ENCODE data around the gene OPN1SW.
A peak's percentile ranks its signal among the peaks of the same experiment; 100 is the strongest.

OPN1SW gene

DNA sequence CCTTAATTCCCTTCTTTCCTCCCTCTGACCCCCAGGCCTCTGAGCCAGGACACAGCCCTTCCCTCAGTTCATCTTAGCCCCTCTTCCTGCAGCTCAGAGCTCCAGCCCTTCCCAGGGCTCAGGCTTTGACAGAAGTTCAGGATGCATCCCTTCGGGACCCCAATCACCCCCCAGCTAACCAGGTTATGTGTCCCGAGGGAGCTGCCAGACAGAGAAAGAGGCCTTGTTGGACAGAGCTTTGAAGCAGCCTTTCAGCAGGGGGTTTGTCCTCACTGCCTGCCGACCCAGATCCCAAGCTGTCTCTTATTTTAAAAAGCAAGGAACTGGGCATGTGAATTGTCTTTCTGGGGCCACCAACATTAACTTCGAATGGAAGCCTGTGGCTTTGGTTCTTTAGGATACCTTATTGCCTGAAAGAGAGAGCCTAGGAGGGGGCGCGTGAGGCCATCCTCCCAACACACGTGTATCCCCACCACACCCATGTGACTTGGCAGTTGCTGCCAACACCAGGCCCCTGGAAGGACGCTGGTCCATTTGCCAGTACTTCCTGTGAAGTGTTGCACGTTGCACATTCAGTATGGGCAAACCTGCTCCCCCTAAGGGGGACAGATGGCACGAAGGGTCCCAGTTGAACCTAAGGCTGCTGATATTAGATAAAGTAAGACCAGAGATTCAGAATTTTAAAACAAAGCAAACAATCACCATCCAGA lies 17.0 kb upstream of the OPN1SW start:
- peak; percentile 27 for DNase-seq

DNA sequence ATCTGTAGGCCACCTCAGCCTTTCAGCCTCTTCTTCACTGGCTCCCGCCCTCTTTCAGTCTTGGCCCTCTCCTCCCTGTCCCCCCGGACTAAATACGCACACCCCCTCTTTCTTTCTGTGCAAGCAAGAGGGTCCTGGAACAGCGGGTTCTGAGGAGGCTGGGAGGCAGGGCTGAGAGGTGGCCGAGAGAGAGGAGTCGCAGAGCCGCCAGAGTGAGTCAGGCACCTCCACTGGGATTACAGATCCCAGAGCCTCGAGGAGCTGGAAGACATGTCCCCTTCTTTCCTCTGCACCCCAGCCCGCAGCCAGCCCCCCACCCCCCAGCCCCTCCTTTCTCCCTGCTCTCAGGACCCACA lies 16.4 kb upstream of the OPN1SW start:
- no peak for DNase-seq

GRCh38 chr7:128791121-128791971 lies 15.8 kb upstream of the OPN1SW start, which contains the start of gene CCDC136:
Gene CCDC136 (plus strand): TSS chr7:128791968. CDS start chr7:128792412, 444 bp downstream.
- DNase-seq: peak; percentile 84

GRCh38 chr7:128790315-128791041 lies 14.9 kb upstream of the OPN1SW start:
- DNase-seq: peak; percentile 80

DNA sequence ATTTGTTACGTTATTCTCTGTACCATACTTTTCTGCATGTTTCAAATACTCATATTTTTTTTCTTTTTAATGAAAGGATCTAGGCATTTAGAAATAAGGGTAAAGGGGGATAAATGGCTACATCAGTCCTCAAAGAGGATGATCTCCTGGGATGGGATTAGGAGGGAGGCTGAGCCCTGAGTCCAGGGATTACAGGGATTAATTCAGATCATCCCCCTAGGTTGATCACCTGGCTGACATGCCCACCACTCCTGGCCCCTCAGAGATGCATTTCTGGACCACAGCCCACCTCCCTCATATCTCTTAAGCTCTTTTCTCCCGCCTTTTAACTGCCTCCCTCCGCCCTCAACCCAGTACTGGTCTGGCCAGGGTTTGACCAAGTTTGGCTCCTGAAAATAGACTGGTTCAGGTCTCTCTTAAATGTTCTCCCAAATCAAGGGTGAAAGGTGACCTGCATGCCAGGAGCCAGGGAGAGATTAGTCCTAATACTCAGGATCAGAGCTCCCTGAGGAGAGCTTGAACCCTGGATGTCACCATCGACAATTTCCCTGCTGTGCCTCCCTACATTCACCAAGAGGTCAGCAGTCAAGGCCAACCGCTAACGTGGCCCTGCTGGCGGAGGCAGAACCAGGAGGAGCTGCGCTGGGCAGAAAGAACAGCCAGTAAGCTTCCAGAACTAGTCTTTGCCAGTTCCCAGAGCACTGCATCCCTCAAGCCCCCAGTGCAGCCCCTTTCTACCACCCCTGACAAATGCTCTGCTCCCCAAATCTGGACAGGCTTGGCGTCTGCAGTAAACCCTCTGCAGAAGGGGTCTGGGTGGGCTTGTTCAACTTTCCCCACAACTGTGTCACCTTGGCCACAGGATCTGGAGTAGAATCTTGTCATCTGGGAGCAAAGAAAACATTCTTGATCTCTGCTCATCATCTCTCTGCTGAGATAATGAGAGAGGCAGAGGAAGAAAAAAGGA lies 13.1 kb upstream of the OPN1SW start:
- DNase-seq: no peak

- DNase-seq: no peak
These were observed 10.1 kb upstream of the OPN1SW start for GRCh38 chr7:128785738-128786137.

DNA sequence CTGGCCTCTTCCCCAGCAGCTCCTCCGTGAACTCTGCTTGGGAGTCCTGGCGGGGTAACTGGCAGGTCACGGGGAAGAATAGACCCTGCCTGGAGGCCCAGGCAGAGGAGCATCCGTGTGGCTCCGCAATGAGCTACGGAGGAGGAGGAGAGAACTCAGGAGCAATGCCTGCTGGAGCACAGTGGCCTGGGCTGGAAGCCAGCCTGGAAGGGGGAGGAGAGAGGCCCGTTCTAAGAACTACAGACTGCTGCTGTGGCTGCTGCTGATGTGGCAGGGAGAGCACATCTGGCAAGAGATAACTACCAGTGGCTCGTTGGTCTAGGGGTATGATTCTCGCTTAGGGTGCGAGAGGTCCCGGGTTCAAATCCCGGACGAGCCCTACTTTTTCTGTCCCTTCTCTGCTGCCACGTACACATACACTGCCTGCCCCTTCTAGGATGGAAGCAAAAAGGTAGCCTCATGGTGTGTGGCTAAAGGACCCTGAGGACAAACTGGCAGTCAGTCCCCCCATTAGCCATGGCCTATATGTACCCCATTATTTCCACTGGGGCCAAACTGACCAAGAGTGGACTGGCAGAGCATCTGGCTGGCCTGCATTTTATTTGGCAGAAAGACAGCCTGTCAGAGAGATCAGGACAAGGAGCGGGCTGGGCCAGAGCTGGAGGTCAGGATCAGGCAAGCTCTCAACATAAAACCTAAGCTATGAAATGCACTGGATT lies 7.7 kb upstream of the OPN1SW start:
- DNase-seq: peak; percentile 18

DNA sequence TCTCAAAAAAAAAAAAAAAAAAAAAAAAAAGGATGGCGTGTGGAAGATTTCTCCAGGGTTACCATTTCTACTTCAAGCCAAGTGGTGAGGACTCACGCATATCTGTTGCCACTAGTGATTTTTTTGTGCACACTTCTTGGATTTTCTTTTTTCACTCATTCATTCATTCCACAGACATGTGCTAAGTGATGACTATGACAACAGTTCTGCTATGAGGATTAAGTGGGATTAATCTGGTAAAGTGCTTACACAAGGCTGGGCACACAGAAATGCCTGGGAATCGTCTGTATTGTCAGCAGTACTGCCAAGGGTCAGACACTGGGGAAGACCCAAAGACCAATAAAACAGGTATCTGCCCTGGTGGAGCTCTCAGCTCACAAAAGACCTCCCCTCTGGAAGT lies 6.3 kb upstream of the OPN1SW start:
- DNase-seq: no peak

GRCh38 chr7:128781126-128781525 lies 5.5 kb upstream of the OPN1SW start:
- no peak for DNase-seq

GRCh38 chr7:128778946-128779345 lies 3.4 kb upstream of the OPN1SW start:
- DNase-seq: no peak

- DNase-seq: no peak
These were observed 1.8 kb upstream of the OPN1SW start for GRCh38 chr7:128777156-128778123.

DNA sequence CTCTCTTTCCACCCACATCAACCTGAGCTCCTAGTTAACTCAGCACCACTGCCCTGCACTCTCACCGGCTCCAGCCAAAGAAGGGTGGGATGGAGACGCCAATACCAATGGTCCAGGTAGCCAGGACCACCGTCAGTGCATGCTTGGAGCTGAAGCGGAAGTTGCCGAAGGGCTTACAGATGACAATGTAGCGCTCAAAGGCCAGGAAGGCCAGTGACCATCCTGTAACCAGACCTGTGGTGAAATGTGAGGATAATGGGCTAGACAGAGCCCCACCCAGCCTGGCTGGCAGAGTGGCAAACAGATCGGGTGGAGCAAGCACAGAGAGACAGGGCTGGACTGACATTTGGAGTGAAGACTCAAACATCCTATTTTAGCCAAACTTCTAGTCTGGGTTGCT lies 673 bp downstream of the OPN1SW start:
- no peak for DNase-seq

- DNase-seq: no peak
These were observed 1.4 kb downstream of the OPN1SW start for GRCh38 chr7:128774029-128774689.

- DNase-seq: no peak
These were observed 2.0 kb downstream of the OPN1SW start for GRCh38 chr7:128773604-128774003.

DNA sequence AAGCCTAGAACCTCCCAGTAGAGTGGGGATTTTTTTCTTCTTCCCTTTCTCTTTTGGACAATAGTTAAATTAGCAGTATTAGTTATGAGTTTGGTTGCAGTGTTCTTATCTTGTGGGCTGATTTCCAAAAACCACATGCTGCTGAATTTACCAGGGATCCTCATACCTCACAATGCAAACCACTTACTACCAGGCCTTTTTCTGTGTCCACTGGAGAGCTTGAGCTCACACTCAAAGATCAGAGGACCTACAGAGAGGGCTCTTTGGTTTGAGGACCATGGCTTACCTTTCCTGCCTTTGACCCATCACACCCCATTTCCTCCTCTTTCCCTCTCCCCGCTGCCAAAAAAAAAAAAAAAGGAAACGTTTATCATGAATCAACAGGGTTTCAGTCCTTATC lies 5.4 kb downstream of the OPN1SW start:
- no peak for DNase-seq

- no peak for DNase-seq
These were observed 8.0 kb downstream of the OPN1SW start for GRCh38 chr7:128767475-128768110.

- no peak for DNase-seq
These were observed 12.1 kb downstream of the OPN1SW start for GRCh38 chr7:128763541-128763940.

GRCh38 chr7:128759242-128759641 lies 16.4 kb downstream of the OPN1SW start:
- DNase-seq: no peak

GRCh38 chr7:128758553-128758952 lies 17.0 kb downstream of the OPN1SW start:
- DNase-seq: no peak

All from retina (tissue), 1 donor.